ENCODE measurements around the gene ATAD3B.
"Not testable (repeated sequence)": the region's sequence is repeated elsewhere in the genome, so short reads cannot be mapped to it uniquely, and the experiment has no call there.

ATAD3B gene

DNA sequence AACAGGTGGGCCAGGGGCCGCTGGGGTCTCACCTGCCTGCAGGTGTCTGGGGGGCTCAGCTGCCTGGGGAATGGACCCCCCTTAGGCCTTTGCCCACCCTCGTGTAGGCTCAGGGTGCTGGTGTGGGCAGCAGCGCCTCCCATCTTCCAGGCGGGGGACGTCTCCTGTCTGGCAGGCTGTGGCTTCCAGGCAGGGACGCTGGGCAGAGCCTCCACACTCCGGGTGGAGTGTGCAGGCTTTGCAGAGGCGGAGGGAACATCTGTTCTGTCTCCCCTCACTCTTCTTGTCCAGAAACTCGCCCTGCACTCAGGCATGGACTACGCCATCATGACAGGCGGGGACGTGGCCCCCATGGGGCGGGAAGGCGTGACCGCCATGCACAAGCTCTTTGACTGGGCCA is 15.6 kb upstream of the ATAD3B start:
- not testable (repeated sequence) for ATAC-seq, H3K4me1 Mint-ChIP-seq, H3K9me3 Mint-ChIP-seq, H3K27me3 Mint-ChIP-seq, H3K27ac Mint-ChIP-seq, DNase-seq, H3K4me3 Mint-ChIP-seq

DNA sequence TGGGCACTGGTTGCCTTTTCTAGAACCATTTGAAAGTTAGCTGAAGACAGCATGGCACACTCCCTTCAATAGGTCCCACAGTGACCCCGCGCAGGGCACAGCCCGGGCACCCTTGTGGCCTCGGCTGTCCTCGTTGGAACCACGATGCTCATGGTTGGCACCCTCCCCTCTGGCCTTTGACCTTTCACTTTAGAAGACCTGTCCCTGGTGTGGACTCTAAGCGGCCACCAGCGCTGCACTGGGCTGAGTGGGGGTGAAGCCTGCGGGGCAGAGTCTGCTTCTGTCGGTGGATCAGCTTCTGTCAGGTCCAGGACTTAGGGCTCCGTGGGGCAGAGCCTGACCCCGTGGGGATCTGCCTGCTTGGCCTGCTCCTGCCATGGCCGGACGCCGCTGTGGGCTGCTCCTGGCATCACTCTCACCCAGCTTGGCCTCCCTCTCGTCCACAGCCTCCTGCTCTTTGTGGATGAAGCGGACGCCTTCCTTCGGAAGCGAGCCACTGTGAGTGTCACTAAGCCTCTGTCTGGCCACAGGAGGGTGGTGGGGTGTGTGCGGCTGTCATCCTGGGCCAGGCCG is 14.8 kb upstream of the ATAD3B start:
- not testable (repeated sequence) for H3K4me1 Mint-ChIP-seq, DNase-seq, ATAC-seq, H3K27ac Mint-ChIP-seq, H3K4me3 Mint-ChIP-seq, H3K9me3 Mint-ChIP-seq
- H3K27me3 Mint-ChIP-seq: peaks cover 11% of the 10 kb centered on the region

DNA sequence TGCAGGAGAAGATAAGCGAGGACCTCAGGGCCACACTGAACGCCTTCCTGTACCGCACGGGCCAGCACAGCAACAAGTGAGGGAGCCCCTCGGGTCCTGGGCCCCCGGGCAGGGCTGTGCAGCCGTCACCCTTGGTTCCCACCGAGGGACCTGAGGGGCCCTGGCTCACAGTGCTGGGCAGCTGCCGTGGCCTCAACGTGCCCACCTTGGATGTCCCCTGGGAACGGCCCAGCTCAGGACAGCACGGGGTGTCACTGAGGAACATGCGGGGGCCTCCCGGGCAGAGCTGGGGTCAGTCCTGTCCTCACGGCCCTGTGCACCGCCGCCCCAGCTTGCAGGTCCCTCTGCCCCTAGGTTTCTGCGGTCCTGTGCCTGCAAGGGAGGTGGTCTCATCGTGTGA is 12.4 kb upstream of the ATAD3B start:
- H3K9me3 Mint-ChIP-seq, H3K4me3 Mint-ChIP-seq, DNase-seq, ATAC-seq, H3K4me1 Mint-ChIP-seq, H3K27ac Mint-ChIP-seq: not testable (repeated sequence)
- peaks cover 18% of the 10 kb centered on the region for H3K27me3 Mint-ChIP-seq

DNA sequence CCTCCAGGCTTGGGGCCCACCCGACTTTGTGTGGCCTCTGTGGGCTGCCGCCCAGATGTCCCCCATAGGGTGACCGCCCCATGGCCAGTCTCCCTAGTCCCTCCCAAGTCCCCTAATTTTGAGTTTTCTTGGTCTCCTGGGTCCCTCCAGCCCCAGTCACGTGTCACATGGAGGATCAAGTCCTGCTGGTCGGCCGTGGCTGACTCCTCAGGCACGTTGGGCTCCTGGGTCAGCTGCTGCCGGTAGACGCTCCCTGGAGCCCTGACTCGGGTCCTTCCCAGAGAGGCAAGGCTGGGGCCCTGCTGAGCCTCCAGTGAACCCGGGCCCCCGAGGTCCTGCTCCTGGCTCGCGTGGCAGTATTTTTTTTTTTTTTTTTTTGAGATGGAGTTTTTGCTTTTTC is 11.9 kb upstream of the ATAD3B start:
- H3K4me1 Mint-ChIP-seq, H3K4me3 Mint-ChIP-seq, ATAC-seq, H3K9me3 Mint-ChIP-seq, H3K27ac Mint-ChIP-seq, DNase-seq: not testable (repeated sequence)
- H3K27me3 Mint-ChIP-seq: peaks cover 18% of the 10 kb centered on the region

DNA sequence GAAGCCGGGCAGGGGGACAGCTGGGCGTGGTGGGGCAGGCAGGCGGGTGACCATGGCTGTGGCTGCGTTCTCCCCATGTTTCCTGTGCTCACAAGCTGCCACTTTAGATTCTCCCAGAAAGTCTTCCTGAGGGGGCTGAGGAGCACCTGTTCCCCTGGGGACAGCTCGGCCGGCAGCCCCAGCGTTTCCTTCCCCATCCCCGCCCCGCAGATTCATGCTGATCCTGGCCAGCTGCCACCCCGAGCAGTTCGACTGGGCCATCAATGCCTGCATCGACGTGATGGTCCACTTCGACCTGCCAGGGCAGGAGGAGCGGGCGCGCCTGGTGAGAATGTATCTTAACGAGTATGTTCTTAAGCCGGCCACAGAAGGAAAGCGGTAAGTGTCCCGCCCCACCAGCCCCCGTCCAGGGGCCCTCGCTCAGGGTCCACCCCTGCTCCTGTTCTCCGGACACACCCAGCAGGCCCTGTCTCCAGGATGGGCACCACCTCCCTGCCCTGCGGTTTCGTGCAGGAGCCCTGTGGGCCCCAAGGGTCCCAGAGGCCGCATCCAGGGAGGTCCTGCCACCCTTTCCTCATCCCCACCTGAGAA is 10.9 kb upstream of the ATAD3B start:
- Mint-ChIP-seq H3K27me3 (peaks cover 18% of the 10 kb centered on the region), H3K4me1 (peaks cover 5% of the 10 kb centered on the region), H3K9me3 (no peaks in the 10 kb centered on the region), H3K27ac (no peak overlapping the region), H3K4me3 (no peak overlapping the region)
- ATAC-seq (no peak), DNase-seq (no peak)

DNA sequence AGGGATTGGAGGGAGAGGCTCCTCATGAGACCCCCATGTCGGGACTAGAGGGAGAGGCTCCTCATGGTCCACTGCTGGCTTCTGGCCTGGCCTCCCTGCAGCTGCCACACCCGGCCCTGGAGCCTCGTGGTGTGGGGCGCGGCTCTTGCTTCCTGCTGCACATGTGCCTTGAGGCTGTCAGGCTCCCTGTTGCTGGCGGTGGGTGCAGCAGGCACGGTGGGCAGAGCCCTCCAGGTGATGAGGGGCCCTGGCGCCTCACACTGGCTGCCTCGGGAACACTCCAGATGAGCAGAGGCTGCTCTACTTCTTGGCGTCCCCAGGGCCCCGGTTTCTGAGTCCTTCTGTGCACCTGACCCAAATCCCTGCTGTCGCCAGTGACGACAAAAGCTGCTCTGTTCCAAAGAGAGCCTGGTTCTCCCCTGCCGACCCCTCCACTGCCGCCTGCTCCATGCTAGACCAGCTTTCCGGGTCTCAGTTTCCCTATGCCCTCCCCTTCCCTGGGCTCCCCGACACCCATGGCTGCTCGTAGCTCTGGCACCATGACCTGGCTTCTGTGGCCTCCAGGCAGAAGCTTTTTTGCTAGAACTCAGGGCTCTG is 9.7 kb upstream of the ATAD3B start:
- Mint-ChIP-seq H3K27me3 (peaks cover 18% of the 10 kb centered on the region), H3K27ac (no peak overlapping the region), H3K4me1 (peaks cover 5% of the 10 kb centered on the region), H3K4me3 (peak overlapping the region; percentile 37 to 68), H3K9me3 (no peaks in the 10 kb centered on the region)
- DNase-seq (no peak), ATAC-seq (no peak)

DNA sequence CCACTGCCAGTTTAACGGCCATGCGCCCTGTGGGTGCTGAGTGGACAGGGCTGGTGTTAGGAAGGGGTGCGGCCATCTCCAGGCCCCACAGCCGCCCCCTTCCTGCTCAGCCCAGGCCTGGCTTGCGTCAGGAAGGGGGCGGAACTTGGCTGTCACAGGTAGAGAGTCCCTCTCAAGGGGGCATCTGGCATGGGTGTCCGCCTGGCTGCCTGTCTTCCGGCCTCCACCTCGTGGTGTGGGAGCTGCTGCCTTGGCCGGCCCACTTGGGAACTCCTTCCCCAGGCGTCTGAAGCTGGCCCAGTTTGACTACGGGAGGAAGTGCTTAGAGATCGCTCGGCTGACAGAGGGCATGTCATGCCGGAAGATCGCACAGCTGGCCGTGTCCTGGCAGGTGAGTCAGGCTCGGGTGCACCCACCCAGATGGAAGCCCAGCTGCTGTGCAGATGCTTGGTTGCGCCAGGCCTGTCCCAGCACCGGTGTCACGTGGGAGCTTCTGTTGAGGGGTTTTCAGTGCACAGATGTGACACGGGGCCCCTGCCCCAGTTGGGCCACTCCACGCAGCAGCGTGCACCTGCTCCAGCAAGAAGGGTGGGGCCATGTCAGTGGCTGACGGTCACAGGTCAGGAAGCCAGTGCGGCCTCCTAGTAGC is 9.1 kb upstream of the ATAD3B start:
- H3K4me3 Mint-ChIP-seq: peak overlapping the region; percentile 37 to 68
- DNase-seq (peak in 1 of 2 donors; percentile 25), ATAC-seq (peak; percentile 69)

DNA sequence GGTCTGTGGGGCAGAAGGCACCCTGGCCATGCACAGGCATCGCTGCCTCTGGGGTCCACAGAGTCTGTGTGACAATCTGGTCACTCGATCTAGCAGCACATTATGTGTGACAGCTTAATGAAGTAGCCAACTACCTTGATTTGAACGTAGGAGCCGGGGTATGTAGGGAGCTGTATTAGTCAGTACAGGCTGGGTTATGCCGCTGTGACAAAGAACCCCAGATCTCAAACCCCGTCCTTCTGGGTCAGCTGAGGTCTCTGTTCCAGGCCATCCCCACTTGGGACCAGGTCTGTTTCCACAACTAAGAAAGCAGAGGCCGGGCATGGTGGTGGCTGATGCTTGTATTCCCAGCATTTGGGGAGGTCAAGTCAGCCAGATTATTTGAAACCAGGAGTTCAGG is 8.3 kb upstream of the ATAD3B start:
- Mint-ChIP-seq H3K27ac (no peak overlapping the region), H3K4me1 (peaks cover 5% of the 10 kb centered on the region), H3K27me3 (peaks cover 18% of the 10 kb centered on the region), H3K4me3 (peak overlapping the region in 1 of 2 donors; percentile 68), H3K9me3 (no peaks in the 10 kb centered on the region)
- DNase-seq (no peak), ATAC-seq (no peak)

More for the DNA sequence above, 9.1 kb upstream of the ATAD3B start:
- Mint-ChIP-seq H3K4me1 (peaks cover 5% of the 10 kb centered on the region), H3K27me3 (peaks cover 18% of the 10 kb centered on the region), H3K9me3 (no peaks in the 10 kb centered on the region), H3K27ac (peak overlapping the region; percentile 40 to 76)

DNA sequence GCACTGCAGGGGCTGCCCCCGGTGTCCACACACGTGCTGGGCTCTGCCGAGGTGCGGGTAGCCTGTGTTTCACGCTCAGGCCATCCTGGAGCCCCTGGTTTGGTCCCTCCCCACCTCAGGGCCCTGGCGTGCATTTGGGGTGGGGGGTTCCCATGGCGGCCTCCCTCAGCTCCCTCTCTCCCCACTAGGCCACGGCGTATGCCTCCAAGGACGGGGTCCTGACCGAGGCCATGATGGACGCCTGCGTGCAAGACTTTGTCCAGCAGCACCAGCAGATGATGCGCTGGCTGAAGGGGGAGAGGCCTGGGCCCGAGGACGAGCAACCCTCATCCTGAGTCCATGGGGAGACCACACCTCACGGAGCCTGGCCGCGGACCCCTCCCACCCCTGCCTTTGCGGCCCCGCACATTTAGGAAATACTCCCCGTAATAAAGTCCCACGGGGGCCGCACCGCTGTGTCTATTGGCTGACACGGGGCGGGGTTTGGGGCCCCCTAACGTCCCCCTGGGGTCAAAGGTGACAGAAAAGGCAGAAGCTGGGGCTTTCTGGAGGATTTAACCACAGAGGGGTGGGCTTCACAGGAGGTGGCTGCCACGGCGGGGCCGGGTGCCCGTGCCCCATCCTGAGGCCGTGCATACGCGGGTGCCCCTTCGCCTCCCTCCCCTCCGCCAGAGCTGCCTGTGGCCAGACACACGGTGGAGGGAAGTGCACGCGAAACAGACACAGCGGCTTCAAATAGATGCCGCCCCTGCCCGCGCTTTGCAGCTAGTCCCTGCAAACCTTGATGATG is 3.2 kb upstream of the ATAD3B start:
- not testable (repeated sequence) for DNase-seq, H3K27me3 Mint-ChIP-seq, H3K27ac Mint-ChIP-seq, H3K4me3 Mint-ChIP-seq, ATAC-seq, H3K9me3 Mint-ChIP-seq
- H3K4me1 Mint-ChIP-seq: peaks cover 26% of the 10 kb centered on the region

DNA sequence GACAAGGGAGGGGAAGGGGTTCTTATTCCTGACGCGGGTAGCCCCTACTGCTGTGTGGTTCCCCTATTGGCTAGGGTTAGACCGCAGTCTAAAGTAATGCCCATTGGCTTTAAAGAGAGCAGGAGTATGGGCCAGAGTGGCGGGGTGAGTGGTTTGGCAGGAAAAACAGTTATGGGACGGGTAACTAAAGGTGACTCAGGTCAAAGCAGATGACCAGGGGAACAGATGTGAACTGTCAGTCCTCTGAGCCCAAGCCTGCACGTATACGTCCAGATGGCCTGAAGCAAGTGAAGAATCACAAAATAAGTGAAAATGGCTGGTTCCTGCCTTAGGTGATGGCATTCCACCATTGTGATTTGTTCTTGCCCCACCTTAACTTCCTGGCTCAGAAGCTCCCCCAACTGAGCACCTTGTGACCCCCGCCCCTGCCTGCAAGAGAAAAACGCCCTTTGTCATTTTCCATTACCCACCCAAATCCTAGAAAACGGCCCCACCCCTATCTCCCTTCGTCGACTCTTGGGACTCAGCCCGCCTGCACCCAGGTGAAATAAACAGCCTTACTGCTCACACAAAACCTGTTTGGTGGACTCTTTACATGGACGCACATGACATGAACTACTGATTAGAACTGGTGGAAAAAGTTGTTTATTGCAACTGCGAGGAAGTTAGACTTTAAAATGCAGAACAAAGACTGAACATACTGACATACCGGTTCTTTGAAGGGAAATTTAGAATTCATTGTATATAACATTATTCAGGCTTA is 758 bp upstream of the ATAD3B start:
- Mint-ChIP-seq H3K9me3 (no peaks in the 10 kb centered on the region), H3K4me1 (peaks cover 41% of the 10 kb centered on the region), H3K27ac (peak overlapping the region; percentile 59 to 83), H3K27me3 (no peaks in the 10 kb centered on the region), H3K4me3 (peak overlapping the region; percentile 87)
- ATAC-seq: peak; percentile 23
- peak; percentile 8 to 19 for DNase-seq

DNA sequence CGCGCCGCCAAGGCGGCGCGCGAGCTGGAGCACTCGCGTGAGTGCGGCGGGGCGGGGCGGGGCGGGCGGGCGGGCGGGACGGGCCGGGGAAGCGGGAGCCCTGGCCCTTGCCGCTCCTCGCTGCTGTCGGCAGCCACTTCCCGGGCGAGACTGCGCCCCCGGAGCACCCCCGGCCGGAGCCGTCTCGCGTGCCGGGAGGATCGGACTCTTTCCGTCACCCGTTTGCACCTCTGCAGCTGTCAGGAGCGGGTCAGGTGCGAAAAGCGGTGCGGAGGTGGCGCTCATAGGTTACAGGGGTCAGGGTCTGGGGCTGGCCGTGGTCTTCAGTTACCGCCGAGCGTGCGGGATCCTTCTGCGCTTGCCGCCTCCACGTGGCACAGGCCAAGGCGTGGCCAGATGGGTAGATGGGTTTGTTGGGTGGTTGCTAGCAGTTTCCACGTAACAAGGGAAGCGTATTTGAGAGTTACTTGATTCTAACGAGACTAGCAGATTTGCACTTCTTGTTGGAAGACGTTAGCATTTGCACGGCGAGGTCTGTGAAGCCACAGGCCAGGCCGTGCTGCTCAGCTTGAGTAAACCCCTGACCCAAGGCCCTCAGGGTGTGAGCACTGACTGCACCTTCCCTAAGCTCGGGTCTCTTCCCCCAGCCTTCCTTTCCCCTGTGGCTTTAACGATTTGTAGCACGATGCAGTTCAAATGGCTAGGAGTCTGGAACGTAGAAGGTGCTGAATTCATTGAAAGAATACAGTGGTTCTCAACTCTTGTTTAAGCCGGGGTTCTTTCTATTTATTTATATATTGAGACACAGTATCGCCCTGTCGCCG is 700 bp downstream of the ATAD3B start:
- peaks cover 46% of the 10 kb centered on the region for H3K4me1 Mint-ChIP-seq
- DNase-seq (peak in 1 of 2 donors; percentile 16), ATAC-seq (peak; percentile 29)
- H3K27ac Mint-ChIP-seq, H3K9me3 Mint-ChIP-seq, H3K27me3 Mint-ChIP-seq: not testable (repeated sequence)
- H3K4me3 Mint-ChIP-seq: peak overlapping the region; percentile 71 to 78

DNA sequence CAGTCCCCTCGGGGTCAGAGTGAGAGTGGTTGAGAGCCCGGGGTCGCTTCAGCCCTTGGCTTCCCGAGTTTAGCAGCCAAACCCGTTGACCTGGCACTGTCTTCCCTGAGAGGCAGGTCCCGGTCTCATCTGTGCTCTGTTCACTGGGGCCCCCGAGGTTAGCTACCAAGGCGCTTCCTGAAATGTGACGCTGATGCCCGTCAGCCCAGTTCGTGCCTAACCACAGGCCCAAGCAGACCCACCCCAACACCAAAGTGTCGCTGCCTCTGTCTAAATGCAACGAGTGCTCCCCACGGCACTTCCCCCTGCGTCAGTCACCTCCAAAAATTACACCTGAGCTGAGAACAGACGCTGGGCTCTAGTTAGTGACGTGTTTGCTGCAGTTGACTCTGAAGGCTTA is 4.4 kb downstream of the ATAD3B start:
- not testable (repeated sequence) for H3K4me3 Mint-ChIP-seq, ATAC-seq, H3K27me3 Mint-ChIP-seq, H3K9me3 Mint-ChIP-seq, DNase-seq, H3K27ac Mint-ChIP-seq
- peaks cover 31% of the 10 kb centered on the region for H3K4me1 Mint-ChIP-seq

DNA sequence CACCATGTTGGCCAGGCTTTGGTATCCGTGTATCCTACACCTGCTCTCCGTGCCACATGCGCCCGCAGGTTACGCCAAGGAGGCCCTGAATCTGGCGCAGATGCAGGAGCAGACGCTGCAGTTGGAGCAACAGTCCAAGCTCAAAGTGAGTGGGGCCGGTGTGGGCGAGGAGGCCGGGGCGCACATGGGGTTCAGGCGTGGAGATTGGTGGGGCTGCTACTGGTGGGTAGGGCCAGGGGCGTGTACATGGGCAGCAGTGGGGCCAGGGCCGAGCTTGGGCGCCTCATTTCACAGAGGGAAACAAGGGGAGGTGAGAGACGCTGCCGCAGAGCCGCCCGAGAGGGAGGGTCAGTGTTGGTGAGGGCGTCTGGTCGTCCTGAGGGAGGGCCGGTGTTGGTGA is 5.6 kb downstream of the ATAD3B start:
- Mint-ChIP-seq H3K27ac (no peak overlapping the region), H3K4me1 (peaks cover 29% of the 10 kb centered on the region), H3K9me3 (no peaks in the 10 kb centered on the region), H3K27me3 (no peaks in the 10 kb centered on the region), H3K4me3 (no peak overlapping the region)
- ATAC-seq (no peak), DNase-seq (no peak)
